Adrenal gland (tissue), 5 donors: Measurements from ENCODE around the gene LMTK2.

Source experiments
- POLR2A ChIP-seq, 2 donors: fragments of 450-650 bp; IDR thresholded peaks; one replicate each; pipeline ENCODE4 v1.6.1; 2017; ENCODE audit warnings: antibody characterized with exemption in 2 of 2, mild to moderate bottlenecking in 2 of 2, moderate library complexity in 1 of 2
- TF ChIP-seq, protein P1 (sequence below), 6 experiments: fragments of 450-650 bp in 4 of 6; fragments of 200-600 bp in 2 of 6; sonication (generic) in 1 of 6; IDR thresholded peaks; 1 replicate in 5 of 6; 2 replicates in 1 of 6; pipeline versions ENCODE4 v1.5.1 to v1.8.0; 2016 to 2021; ENCODE audit warnings: antibody characterized with exemption in 6 of 6, mild to moderate bottlenecking in 2 of 6, moderate library complexity in 1 of 6
- donor health status: DM: no; HTN: no; CAD: no.

DNA sequence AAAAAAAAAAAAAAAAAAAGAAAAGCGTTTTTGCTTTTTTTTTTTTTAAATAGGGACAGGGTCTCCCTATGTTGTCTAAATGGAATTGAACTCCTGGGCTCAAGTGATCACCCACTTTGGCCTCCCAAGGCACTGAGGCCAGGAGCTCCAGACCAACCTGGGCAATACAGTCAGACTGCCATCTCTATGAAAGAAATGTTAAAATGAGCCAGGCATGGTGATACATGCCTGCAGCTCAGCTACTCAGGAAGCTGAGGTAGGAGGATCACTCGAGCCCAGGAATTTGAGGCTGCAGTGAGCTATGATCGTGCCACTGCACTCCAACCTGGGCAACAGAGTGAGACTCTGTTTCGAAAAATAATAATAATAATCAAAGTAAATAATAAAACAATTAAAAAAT is 16.5 kb upstream of the LMTK2 start:
- TF ChIP-seq, protein P1, sequence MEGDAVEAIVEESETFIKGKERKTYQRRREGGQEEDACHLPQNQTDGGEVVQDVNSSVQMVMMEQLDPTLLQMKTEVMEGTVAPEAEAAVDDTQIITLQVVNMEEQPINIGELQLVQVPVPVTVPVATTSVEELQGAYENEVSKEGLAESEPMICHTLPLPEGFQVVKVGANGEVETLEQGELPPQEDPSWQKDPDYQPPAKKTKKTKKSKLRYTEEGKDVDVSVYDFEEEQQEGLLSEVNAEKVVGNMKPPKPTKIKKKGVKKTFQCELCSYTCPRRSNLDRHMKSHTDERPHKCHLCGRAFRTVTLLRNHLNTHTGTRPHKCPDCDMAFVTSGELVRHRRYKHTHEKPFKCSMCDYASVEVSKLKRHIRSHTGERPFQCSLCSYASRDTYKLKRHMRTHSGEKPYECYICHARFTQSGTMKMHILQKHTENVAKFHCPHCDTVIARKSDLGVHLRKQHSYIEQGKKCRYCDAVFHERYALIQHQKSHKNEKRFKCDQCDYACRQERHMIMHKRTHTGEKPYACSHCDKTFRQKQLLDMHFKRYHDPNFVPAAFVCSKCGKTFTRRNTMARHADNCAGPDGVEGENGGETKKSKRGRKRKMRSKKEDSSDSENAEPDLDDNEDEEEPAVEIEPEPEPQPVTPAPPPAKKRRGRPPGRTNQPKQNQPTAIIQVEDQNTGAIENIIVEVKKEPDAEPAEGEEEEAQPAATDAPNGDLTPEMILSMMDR (IDR thresholded peaks at IDR 0.05) = no peak
- no peak for TF ChIP-seq POLR2A (IDR thresholded peaks at IDR 0.05)
